ENCODE measurements around the gene HEG1.

GRCh38 chr3:124918524-124918923, 137.3 kb downstream of the HEG1 start:
- no peak for TF ChIP-seq EP300 (IDR thresholded peaks at IDR 0.05)
- TF ChIP-seq, protein P1, sequence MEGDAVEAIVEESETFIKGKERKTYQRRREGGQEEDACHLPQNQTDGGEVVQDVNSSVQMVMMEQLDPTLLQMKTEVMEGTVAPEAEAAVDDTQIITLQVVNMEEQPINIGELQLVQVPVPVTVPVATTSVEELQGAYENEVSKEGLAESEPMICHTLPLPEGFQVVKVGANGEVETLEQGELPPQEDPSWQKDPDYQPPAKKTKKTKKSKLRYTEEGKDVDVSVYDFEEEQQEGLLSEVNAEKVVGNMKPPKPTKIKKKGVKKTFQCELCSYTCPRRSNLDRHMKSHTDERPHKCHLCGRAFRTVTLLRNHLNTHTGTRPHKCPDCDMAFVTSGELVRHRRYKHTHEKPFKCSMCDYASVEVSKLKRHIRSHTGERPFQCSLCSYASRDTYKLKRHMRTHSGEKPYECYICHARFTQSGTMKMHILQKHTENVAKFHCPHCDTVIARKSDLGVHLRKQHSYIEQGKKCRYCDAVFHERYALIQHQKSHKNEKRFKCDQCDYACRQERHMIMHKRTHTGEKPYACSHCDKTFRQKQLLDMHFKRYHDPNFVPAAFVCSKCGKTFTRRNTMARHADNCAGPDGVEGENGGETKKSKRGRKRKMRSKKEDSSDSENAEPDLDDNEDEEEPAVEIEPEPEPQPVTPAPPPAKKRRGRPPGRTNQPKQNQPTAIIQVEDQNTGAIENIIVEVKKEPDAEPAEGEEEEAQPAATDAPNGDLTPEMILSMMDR (IDR thresholded peaks at IDR 0.05) = no peak
